ENCODE measurements around the gene PTPRA.
"Not testable (repeated sequence)": the region's sequence is repeated elsewhere in the genome, so short reads cannot be mapped to it uniquely, and the experiment has no call there.

Gene PTPRA

GRCh38 chr20:3064119-3064518, 190.8 kb downstream of the PTPRA start:
- not testable (repeated sequence) for H3K36me3 ChIP-seq (ENCODE audit: control insufficient read depth in 2 of 2, insufficient read depth in 2 of 2, low read length in 2 of 2); H3K9ac ChIP-seq (ENCODE audit: low read length in 2 of 2); H3K27ac ChIP-seq (ENCODE audit: low read length); H3K4me3 ChIP-seq (ENCODE audit: low read length in 2 of 2); H3K4me1 ChIP-seq (ENCODE audit: control insufficient read depth, insufficient read depth, low read length); H3K27me3 ChIP-seq (ENCODE audit: control insufficient read depth in 1 of 2, insufficient read depth in 2 of 2, low read length in 2 of 2); H3K9me3 ChIP-seq (ENCODE audit: control insufficient read depth in 2 of 2, low read length in 2 of 2)

GRCh38 chr20:3067139-3068014, 194.1 kb downstream of the PTPRA start:
- Histone ChIP-seq H3K9me3 (ENCODE audit: control insufficient read depth in 2 of 2, low read length in 2 of 2) (no peaks in the 10 kb centered on the region), H3K36me3 (ENCODE audit: control insufficient read depth in 2 of 2, insufficient read depth in 2 of 2, low read length in 2 of 2) (no peaks in the 10 kb centered on the region), H3K27ac (ENCODE audit: low read length) (no peak overlapping the region), H3K4me3 (ENCODE audit: low read length in 2 of 2) (no peak overlapping the region), H3K27me3 (ENCODE audit: control insufficient read depth in 1 of 2, insufficient read depth in 2 of 2, low read length in 2 of 2) (peaks cover 11 to 18% of the 10 kb centered on the region in 2 donors), H3K4me1 (ENCODE audit: control insufficient read depth, insufficient read depth, low read length) (peaks cover 6% of the 10 kb centered on the region), H3K9ac (ENCODE audit: low read length in 2 of 2) (no peak overlapping the region)

GRCh38 chr20:3068075-3068474, 194.8 kb downstream of the PTPRA start:
- Histone ChIP-seq H3K36me3 (ENCODE audit: control insufficient read depth in 2 of 2, insufficient read depth in 2 of 2, low read length in 2 of 2) (no peaks in the 10 kb centered on the region), H3K9me3 (ENCODE audit: control insufficient read depth in 2 of 2, low read length in 2 of 2) (no peaks in the 10 kb centered on the region), H3K4me3 (ENCODE audit: low read length in 2 of 2) (no peak overlapping the region), H3K27me3 (ENCODE audit: control insufficient read depth in 1 of 2, insufficient read depth in 2 of 2, low read length in 2 of 2) (peaks cover 15 to 24% of the 10 kb centered on the region in 2 donors), H3K9ac (ENCODE audit: low read length in 2 of 2) (no peak overlapping the region), H3K27ac (ENCODE audit: low read length) (no peak overlapping the region), H3K4me1 (ENCODE audit: control insufficient read depth, insufficient read depth, low read length) (peaks cover 9% of the 10 kb centered on the region)

- peaks cover 9% of the 10 kb centered on the region for H3K4me1 ChIP-seq (ENCODE audit: control insufficient read depth, insufficient read depth, low read length)
Measured at GRCh38 chr20:3068986-3069900, 196.0 kb downstream of the PTPRA start.

GRCh38 chr20:3070725-3071124, 197.4 kb downstream of the PTPRA start:
- H3K27ac ChIP-seq (ENCODE audit: low read length) = no peak overlapping the region

More at GRCh38 chr20:3068986-3069900, 196.0 kb downstream of the PTPRA start:
- Histone ChIP-seq H3K27me3 (ENCODE audit: control insufficient read depth in 1 of 2, insufficient read depth in 2 of 2, low read length in 2 of 2) (peaks cover 15 to 24% of the 10 kb centered on the region in 2 donors), H3K9ac (ENCODE audit: low read length in 2 of 2) (no peak overlapping the region), H3K36me3 (ENCODE audit: control insufficient read depth in 2 of 2, insufficient read depth in 2 of 2, low read length in 2 of 2) (no peaks in the 10 kb centered on the region), H3K9me3 (ENCODE audit: control insufficient read depth in 2 of 2, low read length in 2 of 2) (no peaks in the 10 kb centered on the region), H3K4me3 (ENCODE audit: low read length in 2 of 2) (no peak overlapping the region), H3K27ac (ENCODE audit: low read length) (no peak overlapping the region)

GRCh38 chr20:3071266-3071609, 198.0 kb downstream of the PTPRA start:
- Histone ChIP-seq H3K27ac (ENCODE audit: low read length) (no peak overlapping the region), H3K36me3 (ENCODE audit: control insufficient read depth in 2 of 2, insufficient read depth in 2 of 2, low read length in 2 of 2) (no peaks in the 10 kb centered on the region), H3K9me3 (ENCODE audit: control insufficient read depth in 2 of 2, low read length in 2 of 2) (no peaks in the 10 kb centered on the region), H3K4me1 (ENCODE audit: control insufficient read depth, insufficient read depth, low read length) (peaks cover 9% of the 10 kb centered on the region), H3K4me3 (ENCODE audit: low read length in 2 of 2) (peak overlapping the region in 1 of 2 donors; percentile 57), H3K27me3 (ENCODE audit: control insufficient read depth in 1 of 2, insufficient read depth in 2 of 2, low read length in 2 of 2) (peaks cover 15 to 29% of the 10 kb centered on the region in 2 donors), H3K9ac (ENCODE audit: low read length in 2 of 2) (no peak overlapping the region)

More at GRCh38 chr20:3070725-3071124, 197.4 kb downstream of the PTPRA start:
- Histone ChIP-seq H3K9me3 (ENCODE audit: control insufficient read depth in 2 of 2, low read length in 2 of 2) (no peaks in the 10 kb centered on the region), H3K9ac (ENCODE audit: low read length in 2 of 2) (no peak overlapping the region), H3K4me3 (ENCODE audit: low read length in 2 of 2) (no peak overlapping the region), H3K4me1 (ENCODE audit: control insufficient read depth, insufficient read depth, low read length) (peaks cover 9% of the 10 kb centered on the region), H3K27me3 (ENCODE audit: control insufficient read depth in 1 of 2, insufficient read depth in 2 of 2, low read length in 2 of 2) (peaks cover 15 to 25% of the 10 kb centered on the region in 2 donors), H3K36me3 (ENCODE audit: control insufficient read depth in 2 of 2, insufficient read depth in 2 of 2, low read length in 2 of 2) (no peaks in the 10 kb centered on the region)

- no peak within 1 kb of the TSS for H3K9ac ChIP-seq (ENCODE audit: low read length in 2 of 2)
- H3K27ac ChIP-seq (ENCODE audit: low read length) = no peak within 1 kb of the TSS
Measured at GRCh38 chr20:3071610-3072529, 198.6 kb downstream of the PTPRA start, which contains the start of gene OXT. Gene OXT (plus strand): TSS chr20:3071620. CDS start chr20:3071656, 36 bp downstream.

GRCh38 chr20:3072530-3073250, 199.4 kb downstream of the PTPRA start:
- H3K4me1 ChIP-seq (ENCODE audit: control insufficient read depth, insufficient read depth, low read length) = peaks cover 9% of the 10 kb centered on the region
- peak overlapping the region; percentile 22 to 57 for H3K4me3 ChIP-seq (ENCODE audit: low read length in 2 of 2)
- no peaks in the 10 kb centered on the region for H3K36me3 ChIP-seq (ENCODE audit: control insufficient read depth in 2 of 2, insufficient read depth in 2 of 2, low read length in 2 of 2)
- no peaks in the 10 kb centered on the region for H3K9me3 ChIP-seq (ENCODE audit: control insufficient read depth in 2 of 2, low read length in 2 of 2)
- H3K27ac ChIP-seq (ENCODE audit: low read length) = no peak overlapping the region
- peaks cover 15 to 29% of the 10 kb centered on the region in 2 donors for H3K27me3 ChIP-seq (ENCODE audit: control insufficient read depth in 1 of 2, insufficient read depth in 2 of 2, low read length in 2 of 2)
- no peak overlapping the region for H3K9ac ChIP-seq (ENCODE audit: low read length in 2 of 2)

More at GRCh38 chr20:3071610-3072529, 198.6 kb downstream of the PTPRA start, which contains the start of gene OXT:
- Histone ChIP-seq H3K4me3 (ENCODE audit: low read length in 2 of 2) (peak within 1 kb of the TSS; percentile 22 to 57), H3K9me3 (ENCODE audit: control insufficient read depth in 2 of 2, low read length in 2 of 2) (no peaks in the 10 kb centered on the region), H3K4me1 (ENCODE audit: control insufficient read depth, insufficient read depth, low read length) (peaks cover 9% of the 10 kb centered on the region), H3K27me3 (ENCODE audit: control insufficient read depth in 1 of 2, insufficient read depth in 2 of 2, low read length in 2 of 2) (peaks cover 15 to 29% of the 10 kb centered on the region in 2 donors), H3K36me3 (ENCODE audit: control insufficient read depth in 2 of 2, insufficient read depth in 2 of 2, low read length in 2 of 2) (no peaks in the 10 kb centered on the region)

- H3K9me3 ChIP-seq (ENCODE audit: control insufficient read depth in 2 of 2, low read length in 2 of 2); H3K9ac ChIP-seq (ENCODE audit: low read length in 2 of 2); H3K4me1 ChIP-seq (ENCODE audit: control insufficient read depth, insufficient read depth, low read length); H3K36me3 ChIP-seq (ENCODE audit: control insufficient read depth in 2 of 2, insufficient read depth in 2 of 2, low read length in 2 of 2); H3K4me3 ChIP-seq (ENCODE audit: low read length in 2 of 2); H3K27ac ChIP-seq (ENCODE audit: low read length): not testable (repeated sequence)
- H3K27me3 ChIP-seq (ENCODE audit: control insufficient read depth in 1 of 2, insufficient read depth in 2 of 2, low read length in 2 of 2) = peaks cover 15 to 29% of the 10 kb centered on the region in 2 donors
Measured at GRCh38 chr20:3073251-3073643, 200.0 kb downstream of the PTPRA start.

All from stomach smooth muscle (tissue), 2 donors.